Stimulated activated CD8-positive, alpha-beta memory T cell treated with anti-CD3 and anti-CD28 coated beads, Interleukin-7, amount 100 ng/mL, for 1 hour (primary cell): Measurements from ENCODE around the gene ECHDC1.
"Not testable (repeated sequence)": the region's sequence is repeated elsewhere in the genome, so short reads cannot be mapped to it uniquely, and the experiment has no call there.

Experiments used
- DNase-seq, 2 donors: peaks; one replicate each; pipeline ENCODE4 v3.0.0-alpha.2; 2020; ENCODE audit warnings: low read depth in 2 of 2

Gene ECHDC1

DNA sequence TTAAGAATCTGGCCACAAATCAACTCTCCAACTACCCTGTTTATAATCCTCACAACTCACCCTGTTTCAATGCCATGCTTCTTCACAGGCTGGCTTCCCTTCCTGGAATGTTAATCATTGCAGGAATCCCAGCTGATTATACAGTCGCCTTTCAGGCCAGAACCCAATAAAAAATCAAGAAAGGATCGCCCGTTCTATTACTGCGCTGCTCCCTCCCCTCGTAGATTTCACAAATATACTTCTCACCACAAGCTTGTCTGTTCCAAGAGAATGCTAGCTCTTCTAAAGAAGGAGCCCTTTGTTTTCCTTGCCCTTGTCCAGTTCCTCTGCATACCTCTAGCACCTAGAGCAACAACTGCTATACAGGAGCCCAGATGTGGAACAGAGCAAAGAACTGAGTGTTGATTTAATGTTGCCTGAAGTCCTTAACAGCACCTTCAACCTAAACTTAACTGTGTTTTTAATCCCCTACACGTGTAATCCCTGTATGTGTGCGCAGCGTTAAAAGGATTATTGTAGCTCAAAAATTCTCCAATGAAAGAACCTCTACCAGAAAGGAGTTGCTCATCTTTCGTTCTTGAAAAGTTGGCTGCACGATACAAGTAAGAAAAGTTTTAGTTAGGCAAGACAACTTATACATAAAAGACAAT lies 988 bp downstream of the ECHDC1 start:
- DNase-seq, result no peak

DNA sequence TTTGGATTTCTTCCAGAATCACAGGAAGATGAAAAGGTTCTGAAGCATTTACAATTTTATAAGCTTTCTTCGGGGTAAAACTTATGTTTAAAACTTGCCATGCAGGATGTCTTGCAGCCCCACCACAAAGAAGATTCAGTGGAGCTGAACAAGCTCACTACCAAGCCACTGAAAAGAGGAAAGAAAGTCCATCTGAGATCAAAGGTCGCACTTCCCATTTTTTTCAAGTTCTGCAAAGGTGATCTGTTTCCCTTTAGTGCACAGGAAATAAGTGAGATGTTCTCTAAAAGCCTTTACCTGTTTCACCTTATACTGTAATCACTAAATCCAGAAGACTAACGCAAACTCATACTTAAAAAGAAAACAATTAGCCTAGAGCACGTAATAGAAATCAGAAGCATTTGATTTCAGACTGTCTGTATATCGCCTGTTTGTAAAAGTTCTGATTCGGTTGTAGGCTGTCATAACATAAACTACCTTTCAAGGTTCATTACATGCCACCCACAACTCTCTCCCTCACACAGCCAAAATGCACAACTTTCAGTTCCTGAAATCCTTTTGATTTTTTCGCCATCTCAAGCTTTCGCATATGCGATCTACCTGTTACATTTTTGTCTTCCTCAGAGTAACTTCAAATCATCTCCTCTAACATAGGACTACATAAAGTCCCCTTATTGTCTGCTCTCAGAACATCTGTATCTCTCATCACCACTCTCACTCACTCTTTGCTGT lies 1.8 kb downstream of the ECHDC1 start:
- no peak for DNase-seq

- no peak for DNase-seq
These were observed 3.2 kb downstream of the ECHDC1 start for GRCh38 chr6:127340171-127340570.

DNA sequence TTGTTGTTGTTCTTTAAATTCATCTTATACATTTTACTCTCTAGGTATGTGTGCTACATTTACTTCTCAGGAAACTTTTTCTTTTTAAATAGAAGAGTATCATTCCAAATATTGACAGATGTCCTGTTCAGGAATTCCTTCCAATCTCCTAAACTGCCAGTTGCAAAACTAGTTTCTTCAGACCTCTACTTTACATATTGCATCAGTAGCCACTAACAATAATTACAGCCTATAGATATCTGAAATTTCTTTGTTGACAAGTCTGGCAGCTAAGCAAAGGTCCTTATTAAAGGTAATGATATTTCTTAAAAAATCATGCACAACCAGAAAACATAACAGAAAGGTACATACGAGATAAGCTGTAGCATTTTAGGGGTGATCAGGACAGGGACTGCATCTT lies 4.5 kb downstream of the ECHDC1 start:
- no peak for DNase-seq

DNA sequence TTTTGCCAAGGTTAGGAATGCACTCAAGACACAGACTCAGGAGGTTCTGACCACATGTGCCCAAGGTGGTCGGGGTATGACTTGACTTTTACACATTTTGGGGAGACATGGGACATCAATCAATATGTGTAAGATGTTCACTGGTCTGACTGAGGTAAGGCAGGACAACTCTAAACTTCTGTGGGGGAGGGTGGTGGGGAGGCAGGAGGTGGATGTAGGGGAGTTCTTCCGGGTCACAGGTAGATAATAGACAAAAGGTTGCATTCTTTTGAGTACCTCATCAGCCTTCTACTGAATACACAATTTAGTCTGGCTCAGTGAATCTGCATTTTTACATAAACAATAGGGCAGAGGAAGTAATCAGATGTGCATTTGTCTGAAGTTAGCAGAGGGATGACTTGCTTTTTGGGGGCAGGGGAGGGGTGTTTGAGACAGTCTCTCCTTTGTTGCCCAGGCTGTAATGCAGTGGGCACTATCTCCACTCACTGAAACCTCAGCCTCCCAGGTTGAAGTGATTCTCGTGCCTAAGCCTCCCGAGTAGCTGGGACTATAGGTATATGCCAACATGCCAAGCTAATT lies 10.9 kb downstream of the ECHDC1 start:
- DNase-seq, result no peak

- not testable (repeated sequence) for DNase-seq
These were observed 12.2 kb downstream of the ECHDC1 start for GRCh38 chr6:127331256-127331655.

DNA sequence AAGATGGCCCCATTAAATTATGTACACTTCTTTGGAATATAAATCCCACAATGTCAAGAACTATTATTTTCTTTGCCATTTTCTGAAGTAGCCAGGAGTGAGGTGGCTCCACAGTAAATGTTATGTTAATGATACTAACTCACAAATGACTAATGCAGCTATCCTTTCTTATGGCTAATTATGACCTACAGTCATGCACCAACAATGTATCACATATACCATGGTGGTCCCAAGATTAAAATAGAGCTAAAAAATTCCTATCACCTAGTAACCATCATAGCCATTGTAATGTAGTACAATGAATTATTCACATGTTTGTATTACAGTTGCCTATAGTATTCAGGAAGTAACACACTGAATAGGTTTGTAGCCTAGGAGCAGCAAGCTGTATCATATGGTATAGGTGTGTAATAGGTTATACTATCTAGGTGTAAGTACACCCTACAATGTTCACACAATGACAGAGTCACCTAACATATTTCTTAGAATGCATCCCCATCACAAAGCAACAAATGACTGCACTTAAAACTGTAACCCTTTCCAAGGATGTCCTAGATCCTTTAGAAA lies 15.3 kb downstream of the ECHDC1 start:
- DNase-seq, result no peak

DNA sequence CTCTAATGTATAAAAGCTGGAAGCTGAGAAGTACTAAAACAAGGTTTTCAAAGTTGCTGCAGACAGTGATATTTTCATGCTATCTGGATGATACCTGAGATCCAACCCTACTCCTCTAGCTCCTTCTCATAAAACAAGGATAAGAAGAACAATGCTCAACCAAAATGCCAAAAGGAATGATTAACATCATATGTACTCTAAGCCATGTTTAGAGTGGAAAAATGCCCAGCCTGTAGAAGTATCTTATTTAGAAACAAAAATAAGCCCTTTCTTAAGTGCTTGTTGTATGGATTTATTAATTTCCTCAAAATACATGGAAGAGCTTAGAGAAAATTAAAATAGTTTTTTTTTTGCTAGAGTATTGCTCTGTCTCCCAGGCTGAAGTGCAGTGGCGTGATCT lies 23.7 kb downstream of the ECHDC1 start:
- no peak for DNase-seq

DNA sequence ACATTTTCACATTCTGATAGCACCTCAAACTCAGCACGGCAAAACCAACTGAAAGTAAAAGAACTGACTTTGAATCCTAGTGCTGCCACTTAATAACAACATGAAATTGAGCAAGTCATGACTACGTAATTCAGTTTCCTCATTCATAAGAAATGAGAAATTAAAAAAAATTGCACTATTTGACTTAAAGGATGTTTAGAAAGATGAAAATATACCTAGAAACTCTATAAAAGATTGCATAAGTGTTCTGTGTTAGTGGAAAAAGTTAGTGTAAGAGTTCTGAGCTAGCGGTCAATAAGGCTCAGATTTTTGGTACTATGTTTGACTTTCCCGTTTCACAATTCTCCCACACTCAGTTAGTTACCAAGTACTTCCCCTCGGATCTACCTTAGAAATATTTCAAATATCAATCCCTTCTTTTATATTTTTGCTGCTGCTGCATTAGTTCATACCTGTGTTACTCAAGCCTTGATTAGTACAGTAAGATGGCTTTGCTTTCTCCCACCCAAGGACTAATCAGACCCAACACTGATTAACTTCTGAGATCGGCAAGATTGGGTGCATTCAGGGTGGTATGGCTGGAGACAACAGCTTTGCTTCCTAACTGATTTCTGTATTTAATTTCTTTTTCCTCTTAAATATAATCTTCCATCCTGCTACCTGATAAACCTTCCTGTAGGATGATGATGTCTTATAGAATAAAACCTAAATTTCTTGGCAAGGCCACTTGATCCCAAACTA lies 25.9 kb downstream of the ECHDC1 start:
- DNase-seq, result no peak

- no peak for DNase-seq
These were observed 37.7 kb downstream of the ECHDC1 start for GRCh38 chr6:127305741-127306140.

- no peak for DNase-seq
These were observed 39.5 kb downstream of the ECHDC1 start for GRCh38 chr6:127303917-127304316.

DNA sequence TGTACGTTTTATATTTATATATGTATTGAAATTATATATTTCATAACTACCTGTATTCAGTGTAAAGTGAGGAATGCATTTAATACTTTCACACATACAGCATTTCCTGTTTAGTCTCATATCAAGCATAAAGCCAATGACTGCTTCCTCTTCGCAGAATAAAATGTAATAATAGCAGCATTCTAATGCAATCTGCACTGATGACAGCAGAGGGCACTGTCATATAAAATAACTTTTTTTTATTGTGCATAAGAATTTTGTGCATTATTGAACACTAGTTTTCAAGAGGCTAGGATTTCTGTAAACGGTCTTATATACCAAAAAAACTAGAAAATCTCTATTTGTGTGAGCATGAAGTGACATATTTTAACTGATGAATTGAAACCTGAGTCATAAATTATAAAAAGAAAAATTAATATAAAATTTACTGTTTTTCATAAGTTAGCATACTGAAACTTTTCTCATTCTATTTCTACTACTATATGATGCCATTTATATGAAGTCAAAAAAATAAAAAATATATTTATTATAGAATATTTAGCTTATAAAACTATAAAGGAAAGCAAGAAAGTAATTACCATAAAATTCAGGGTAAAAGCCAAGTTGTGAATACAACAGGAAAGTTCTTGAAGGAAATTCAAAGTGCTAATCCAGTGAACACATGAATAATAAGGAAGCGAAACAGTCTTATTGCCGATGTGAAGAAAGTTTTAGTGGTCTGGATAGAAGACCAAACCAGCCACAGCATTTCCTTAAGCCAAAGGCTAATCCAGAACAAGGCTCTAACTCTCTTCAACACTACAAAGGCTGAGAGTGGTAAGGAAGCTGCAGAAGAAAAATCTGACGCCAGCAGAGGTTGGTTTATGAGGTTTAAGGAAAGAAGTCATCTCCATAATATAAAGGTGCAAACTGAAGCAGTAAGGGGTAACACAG lies 40.4 kb downstream of the ECHDC1 start:
- peak in 1 of 2 donors; percentile 27 for DNase-seq

DNA sequence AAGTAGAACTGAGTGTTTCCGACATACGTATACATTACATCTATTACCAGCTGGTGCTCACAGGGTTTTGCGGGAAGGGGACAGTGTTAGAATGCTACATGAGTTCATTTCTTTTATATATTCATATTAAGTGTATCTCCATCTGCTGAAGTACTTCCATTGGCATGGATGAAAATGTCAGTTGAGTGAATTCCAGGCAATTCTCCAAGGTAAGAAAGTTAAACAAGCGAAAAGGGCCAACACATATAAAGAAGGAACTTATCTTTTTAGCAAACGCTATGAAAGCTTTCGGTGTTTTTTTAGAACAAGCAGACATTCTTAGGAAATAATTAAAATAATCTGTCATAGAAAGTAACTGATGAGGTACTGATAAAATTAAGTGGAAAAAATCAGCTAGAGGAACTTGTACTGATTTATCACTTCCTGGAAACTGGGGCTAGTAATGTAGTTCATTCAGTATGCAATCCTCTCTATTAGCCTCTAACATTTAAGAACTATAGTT lies 42.2 kb downstream of the ECHDC1 start:
- DNase-seq, result no peak

- no peak for DNase-seq
These were observed 43.0 kb downstream of the ECHDC1 start for GRCh38 chr6:127300411-127300810.

DNA sequence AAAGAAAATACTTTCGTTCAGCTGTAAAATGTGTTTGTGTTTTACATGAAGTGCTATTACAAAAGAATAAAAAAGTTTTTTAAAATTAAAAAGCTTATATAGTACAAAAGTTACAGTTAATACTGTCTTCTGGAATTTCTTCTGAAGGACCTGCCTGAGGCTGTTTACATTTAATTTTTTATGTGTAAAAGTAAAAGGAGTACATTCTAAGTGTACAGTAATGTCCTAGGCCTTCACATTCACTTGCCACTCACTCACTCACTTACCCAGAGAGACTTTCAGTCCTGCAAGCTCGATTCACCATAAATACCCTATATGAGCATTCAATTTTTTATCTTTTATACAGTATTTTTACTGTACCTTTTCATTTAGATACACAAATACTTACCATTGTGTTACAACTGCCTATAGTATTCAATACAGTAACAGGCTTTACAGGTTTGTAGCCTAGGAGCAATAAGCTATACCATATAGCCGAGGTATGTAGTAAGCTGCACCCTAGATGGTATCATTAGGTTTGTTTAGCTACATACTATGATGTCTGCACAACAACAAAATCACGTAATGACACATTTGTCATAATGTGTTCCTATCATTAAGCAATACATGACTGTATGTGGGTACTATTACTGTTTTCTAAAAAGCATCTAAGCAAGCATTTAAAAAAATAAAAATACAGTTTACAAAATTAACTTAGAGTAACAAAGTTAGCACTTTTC lies 43.7 kb downstream of the ECHDC1 start:
- DNase-seq, result no peak

- DNase-seq, result no peak
These were observed 44.9 kb downstream of the ECHDC1 start for GRCh38 chr6:127298475-127298874.

GRCh38 chr6:127297502-127298070 lies 45.8 kb downstream of the ECHDC1 start:
- no peak for DNase-seq

- DNase-seq, result no peak
These were observed 51.9 kb downstream of the ECHDC1 start for GRCh38 chr6:127291495-127291894.

DNA sequence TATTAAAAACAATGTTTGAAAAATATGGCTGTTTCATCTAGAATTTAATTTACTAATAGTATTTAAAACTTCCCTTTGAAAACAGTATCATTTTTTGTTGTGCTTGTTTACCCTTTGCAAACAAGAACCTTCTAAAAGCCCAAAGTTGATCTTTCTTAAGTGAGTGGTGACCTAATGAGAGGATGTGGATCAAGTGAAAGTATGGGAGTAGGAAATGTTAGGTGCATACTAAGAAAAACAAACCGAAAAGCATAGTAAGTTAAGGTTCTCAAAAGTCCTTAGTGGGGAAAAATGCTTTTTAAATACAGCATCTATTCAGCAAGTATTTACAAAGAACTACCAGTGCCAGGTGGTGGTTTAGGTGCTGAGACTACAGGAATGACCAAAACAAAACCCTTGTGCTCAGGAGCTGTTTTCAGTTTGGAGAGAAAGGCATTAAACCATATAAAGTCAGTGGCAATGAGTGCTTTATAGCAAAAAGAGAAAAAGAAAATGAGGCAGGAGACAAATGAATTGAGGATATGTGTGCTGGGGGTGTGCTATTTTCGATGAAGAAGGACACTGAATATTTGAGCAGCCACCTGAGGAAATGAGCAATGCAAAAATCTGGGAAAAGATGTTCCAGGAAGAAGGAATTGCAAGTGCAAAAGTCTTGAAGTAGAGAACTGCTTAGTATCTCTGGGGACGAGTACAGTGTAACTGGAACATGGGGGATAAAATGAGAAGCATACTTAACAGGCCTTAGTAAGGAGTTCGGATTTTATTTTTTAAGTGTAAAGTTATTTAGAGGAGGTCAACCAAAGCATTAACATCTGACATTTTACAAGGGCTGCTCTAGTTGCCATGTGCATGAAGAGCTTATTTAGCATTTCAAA lies 52.8 kb downstream of the ECHDC1 start:
- DNase-seq, result no peak
